HEK293 (cell line): ENCODE results near the gene TRIM62.

ENCODE experiments used
- CTCF ChIA-PET: fragments of 350-600 bp; formaldehyde crosslinking; extraction: SDS; loops from one replicate; lab custom pipeline; 2021; ENCODE audit warnings: antibody characterized with exemption; lab: Yijun Ruan, JAX
- POLR2A ChIA-PET: fragments of 300-600 bp; formaldehyde crosslinking; extraction: SDS; loops from one replicate; lab custom pipeline; 2020; ENCODE audit warnings: antibody characterized with exemption, inconsistent platforms; lab: Yijun Ruan, JAX
- H3K27ac ChIP-seq: fragments of 200-500 bp; sonication (Bioruptor generic); 2 replicates; pipeline ENCODE4 v1.5.1; 2014; ENCODE audit warnings: low read depth, low read length, control low read depth, inconsistent platforms; ENCODE audit errors: extremely low read depth
- H3K36me3 ChIP-seq, 2 experiments: fragments of 200-500 bp in 1 of 2; sonication (Bioruptor generic) in 1 of 2; 1 replicate in 1 of 2; 2 replicates in 1 of 2; pipeline ENCODE4 v1.5.1; 2014 to 2017; ENCODE audit warnings: inconsistent platforms in 2 of 2, low read length in 2 of 2; ENCODE audit not compliant: control insufficient read depth in 2 of 2, insufficient read depth in 1 of 2
- H3K4me1 ChIP-seq: fragments of 200-500 bp; sonication (Bioruptor generic); 2 replicates; pipeline ENCODE4 v1.5.1; 2014; ENCODE audit warnings: mild to moderate bottlenecking, low read length, inconsistent platforms; ENCODE audit not compliant: control insufficient read depth, insufficient read depth
- H3K4me3 ChIP-seq: 2 replicates; pipeline ENCODE4 v1.5.1; 2011; ENCODE audit warnings: low read depth, mild to moderate bottlenecking, control low read depth, low read length, moderate library complexity
- H3K9me3 ChIP-seq: fragments of 200-500 bp; sonication (Bioruptor generic); 2 replicates; pipeline ENCODE4 v1.5.1; 2014; ENCODE audit warnings: low read depth, low read length, inconsistent platforms; ENCODE audit not compliant: control insufficient read depth, insufficient read depth
- ZNF654 ChIP-seq: fragments of 450-650 bp; formaldehyde crosslinking; IDR thresholded peaks from 2 replicates; pipeline ENCODE4 v1.5.1; 2016; ENCODE audit warnings: low read depth, missing biosample characterization, missing genetic modification characterization

The TRIM62 gene

DNA sequence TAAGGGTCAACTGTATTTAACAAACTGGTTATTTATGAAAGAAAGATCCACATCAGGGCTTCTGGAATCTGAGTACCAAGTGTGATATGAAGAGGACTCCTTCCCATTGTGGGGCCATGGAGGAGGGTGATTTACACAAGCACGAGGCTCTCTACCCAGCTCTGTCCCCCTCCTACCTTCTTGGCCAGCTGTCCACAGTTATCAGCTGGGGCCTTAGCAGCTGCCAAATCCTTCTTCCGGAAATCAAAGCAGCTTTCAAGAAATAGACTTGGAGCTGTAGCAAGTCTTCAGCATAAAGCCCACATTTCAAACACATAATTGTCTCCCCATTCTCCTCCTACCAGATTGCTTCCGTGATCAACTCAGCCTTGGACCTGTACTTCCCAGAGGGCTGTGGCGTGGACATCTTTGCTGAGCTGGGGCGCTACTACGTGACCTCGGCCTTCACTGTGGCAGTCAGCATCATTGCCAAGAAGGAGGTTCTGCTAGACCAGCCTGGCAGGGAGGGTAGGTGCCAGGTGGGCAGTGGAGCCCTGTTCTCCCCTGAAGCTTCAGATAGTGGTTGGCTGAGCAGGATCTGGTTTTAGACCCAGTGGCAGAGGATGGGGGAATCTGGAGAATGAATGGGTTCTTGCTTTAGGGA is 85.4 kb downstream of the TRIM62 start:
- Histone ChIP-seq H3K4me1 (no peaks in the 10 kb centered on the region), H3K4me3 (no peak overlapping the region), H3K27ac (no peak overlapping the region), H3K36me3 (peaks cover 0 to 29% of the 10 kb centered on the region in 2 experiments; a peak in 1 of 3 replicates), H3K9me3 (no peaks in the 10 kb centered on the region)
- TF ChIP-seq ZNF654, result no peak
- ChIA-PET POLR2A (no interaction called here), CTCF (interaction anchor here (0.7 to 3.5 kb wide), 14 partner anchors 14 to 517 kb away, joined by 3 to 16 read pairs (median 6); partner anchors contain the start of gene ZSCAN20)
